Measurements from ENCODE around the gene PP2D1.
"Not testable (repeated sequence)": the region's sequence is repeated elsewhere in the genome, so short reads cannot be mapped to it uniquely, and the experiment has no call there.

The PP2D1 gene

GRCh38 chr3:20040548-20041196 lies 28.6 kb upstream of the PP2D1 start:
- H3K4me3 ChIP-seq (ENCODE audit: low read depth, low read length): peak overlapping the region; percentile 76
- in situ Hi-C loops (cut with HindIII; ENCODE audit: low sequenced_read_pairs): no loop called here
- TF ChIP-seq, protein P1, sequence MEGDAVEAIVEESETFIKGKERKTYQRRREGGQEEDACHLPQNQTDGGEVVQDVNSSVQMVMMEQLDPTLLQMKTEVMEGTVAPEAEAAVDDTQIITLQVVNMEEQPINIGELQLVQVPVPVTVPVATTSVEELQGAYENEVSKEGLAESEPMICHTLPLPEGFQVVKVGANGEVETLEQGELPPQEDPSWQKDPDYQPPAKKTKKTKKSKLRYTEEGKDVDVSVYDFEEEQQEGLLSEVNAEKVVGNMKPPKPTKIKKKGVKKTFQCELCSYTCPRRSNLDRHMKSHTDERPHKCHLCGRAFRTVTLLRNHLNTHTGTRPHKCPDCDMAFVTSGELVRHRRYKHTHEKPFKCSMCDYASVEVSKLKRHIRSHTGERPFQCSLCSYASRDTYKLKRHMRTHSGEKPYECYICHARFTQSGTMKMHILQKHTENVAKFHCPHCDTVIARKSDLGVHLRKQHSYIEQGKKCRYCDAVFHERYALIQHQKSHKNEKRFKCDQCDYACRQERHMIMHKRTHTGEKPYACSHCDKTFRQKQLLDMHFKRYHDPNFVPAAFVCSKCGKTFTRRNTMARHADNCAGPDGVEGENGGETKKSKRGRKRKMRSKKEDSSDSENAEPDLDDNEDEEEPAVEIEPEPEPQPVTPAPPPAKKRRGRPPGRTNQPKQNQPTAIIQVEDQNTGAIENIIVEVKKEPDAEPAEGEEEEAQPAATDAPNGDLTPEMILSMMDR (IDR thresholded peaks at IDR 0.05; ENCODE audit: low read depth, low read length, missing control alignments): no peak
- DNase-seq (ENCODE audit: low read depth): no peak

DNA sequence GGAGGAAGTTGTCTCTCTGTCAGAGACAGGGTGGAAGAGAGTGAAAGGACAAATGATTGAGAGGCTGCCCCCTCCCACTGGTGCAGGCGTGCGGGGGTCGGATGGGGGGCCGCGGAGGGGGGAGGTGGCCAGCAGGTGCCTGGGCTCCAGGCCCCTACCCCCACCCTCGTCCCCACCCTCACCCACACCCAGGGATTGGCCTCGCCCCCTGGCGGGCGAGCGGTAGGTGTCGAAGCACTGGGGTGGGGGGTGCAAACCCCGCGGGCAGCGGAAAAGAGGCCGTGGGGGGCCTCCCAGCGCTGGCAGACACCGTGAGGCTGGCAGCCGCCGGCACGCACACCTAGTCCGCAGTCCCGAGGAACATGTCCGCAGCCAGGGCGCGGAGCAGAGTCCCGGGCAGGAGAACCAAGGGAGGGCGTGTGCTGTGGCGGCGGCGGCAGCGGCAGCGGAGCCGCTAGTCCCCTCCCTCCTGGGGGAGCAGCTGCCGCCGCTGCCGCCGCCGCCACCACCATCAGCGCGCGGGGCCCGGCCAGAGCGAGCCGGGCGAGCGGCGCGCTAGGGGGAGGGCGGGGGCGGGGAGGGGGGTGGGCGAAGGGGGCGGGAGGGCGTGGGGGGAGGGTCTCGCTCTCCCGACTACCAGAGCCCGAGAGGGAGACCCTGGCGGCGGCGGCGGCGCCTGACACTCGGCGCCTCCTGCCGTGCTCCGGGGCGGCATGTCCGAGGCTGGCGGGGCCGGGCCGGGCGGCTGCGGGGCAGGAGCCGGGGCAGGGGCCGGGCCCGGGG lies 27.9 kb upstream of the PP2D1 start, which contains the start of gene KAT2B:
Gene KAT2B (plus strand): TSS at position 682 of the 783 bp plus-strand sequence. CDS start 32 bp downstream, at position 714.
- no peak for DNase-seq (ENCODE audit: low read depth)
- TF ChIP-seq, protein P1 (IDR thresholded peaks at IDR 0.05; ENCODE audit: low read depth, low read length, missing control alignments): peak; percentile 52
- in situ Hi-C loops (cut with HindIII; ENCODE audit: low sequenced_read_pairs): no loop called here
- H3K4me3 ChIP-seq (ENCODE audit: low read depth, low read length): peak within 1 kb of the TSS; percentile 76

- DNase-seq (ENCODE audit: low read depth): no peak
- in situ Hi-C loops (cut with HindIII; ENCODE audit: low sequenced_read_pairs): no loop called here
- TF ChIP-seq, protein P1 (IDR thresholded peaks at IDR 0.05; ENCODE audit: low read depth, low read length, missing control alignments): no peak
- peak overlapping the region; percentile 76 for H3K4me3 ChIP-seq (ENCODE audit: low read depth, low read length)
Measured at GRCh38 chr3:20039466-20039764, 27.4 kb upstream of the PP2D1 start.

GRCh38 chr3:20038699-20039465 lies 26.8 kb upstream of the PP2D1 start:
- peak overlapping the region; percentile 76 for H3K4me3 ChIP-seq (ENCODE audit: low read depth, low read length)
- TF ChIP-seq, protein P1 (IDR thresholded peaks at IDR 0.05; ENCODE audit: low read depth, low read length, missing control alignments): no peak
- no peak for DNase-seq (ENCODE audit: low read depth)
- in situ Hi-C loops (cut with HindIII; ENCODE audit: low sequenced_read_pairs): no loop called here

GRCh38 chr3:20037255-20037996 lies 25.4 kb upstream of the PP2D1 start:
- in situ Hi-C loops (cut with HindIII; ENCODE audit: low sequenced_read_pairs): no loop called here
- no peak for DNase-seq (ENCODE audit: low read depth)
- H3K4me3 ChIP-seq (ENCODE audit: low read depth, low read length): no peak overlapping the region
- TF ChIP-seq, protein P1 (IDR thresholded peaks at IDR 0.05; ENCODE audit: low read depth, low read length, missing control alignments): peak; percentile 8

GRCh38 chr3:20035019-20035418 lies 23.0 kb upstream of the PP2D1 start:
- DNase-seq (ENCODE audit: low read depth): no peak
- in situ Hi-C loops (cut with HindIII; ENCODE audit: low sequenced_read_pairs): no loop called here
- TF ChIP-seq, protein P1 (IDR thresholded peaks at IDR 0.05; ENCODE audit: low read depth, low read length, missing control alignments): no peak
- no peak overlapping the region for H3K4me3 ChIP-seq (ENCODE audit: low read depth, low read length)

DNA sequence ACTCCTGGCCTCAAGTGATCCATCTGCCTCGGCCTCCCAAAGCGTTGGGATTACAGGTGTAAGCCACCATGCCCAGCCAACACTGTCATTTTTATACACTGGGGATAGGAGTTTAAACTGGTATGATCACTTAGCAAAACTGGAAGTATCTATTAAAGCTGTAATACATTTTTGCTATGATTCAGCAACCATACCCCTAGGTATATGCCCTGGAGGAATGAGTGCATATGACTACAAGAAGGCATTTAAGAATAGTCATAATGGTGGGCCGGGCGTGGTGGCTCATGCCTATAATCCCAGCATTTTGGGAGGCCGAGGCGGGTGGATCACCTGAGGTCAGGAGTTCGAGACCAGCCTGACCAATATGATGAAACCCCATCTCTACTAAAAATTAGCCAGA lies 19.9 kb upstream of the PP2D1 start:
- H3K4me3 ChIP-seq (ENCODE audit: low read depth, low read length); in situ Hi-C loops (cut with HindIII; ENCODE audit: low sequenced_read_pairs); DNase-seq (ENCODE audit: low read depth): not testable (repeated sequence)

All from astrocyte of the cerebellum (primary cell).